ENCODE results near the gene MPP3. TPM values are rescaled to one million over a fixed set of nuclear protein-coding genes. Genes with fewer than 3 reads are reported as not detected.

The MPP3 gene
- total RNA-seq, 1 experiment from 2014 or later: 19.5 TPM

DNA sequence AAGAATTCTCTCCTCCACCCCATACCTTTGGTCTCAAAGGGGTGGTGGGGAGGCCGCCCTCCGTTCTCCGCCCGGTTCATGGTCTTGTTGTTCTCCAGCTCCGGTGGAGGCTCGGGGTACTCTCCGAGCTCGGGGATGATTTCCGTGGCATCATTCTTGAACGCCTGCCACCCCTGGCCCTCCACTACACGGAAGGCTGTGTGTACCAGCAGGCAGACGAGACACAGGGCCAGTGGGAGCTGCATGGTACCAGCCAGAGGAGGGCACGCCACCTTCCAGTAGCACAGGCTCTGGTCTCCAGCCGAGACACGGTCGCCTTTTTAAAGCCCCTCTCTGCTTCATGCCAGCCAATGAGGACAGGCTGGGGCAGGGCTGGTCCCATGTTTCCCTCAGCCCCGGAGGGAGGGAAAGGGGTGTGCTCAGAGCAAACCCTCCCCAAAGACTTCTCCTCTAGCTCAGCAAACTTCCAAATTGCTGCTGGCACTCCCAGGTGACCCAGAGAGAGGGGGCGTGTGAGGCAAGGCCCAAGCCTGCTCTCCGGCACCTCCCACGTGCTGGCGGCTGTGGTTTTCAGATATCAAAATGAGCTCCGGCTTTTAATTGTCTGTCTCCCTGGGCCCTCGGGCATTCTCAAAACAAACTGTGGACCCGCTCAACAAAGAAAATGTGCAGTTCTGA lies 74.3 kb downstream of the MPP3 start, which contains the start of gene SOST:
SOST (minus strand) TSS at position 295 of the 678 bp plus-strand sequence; CDS start at position 245, 50 bp downstream.
- no peaks in the 10 kb centered on the region for H3K79me2 ChIP-seq (ENCODE audit: insufficient read depth, low read length)
- no peak within 1 kb of the TSS for H3K4me2 ChIP-seq (ENCODE audit: low read length)
- no peak within 1 kb of the TSS for H2AFZ ChIP-seq (ENCODE audit: low read depth, low read length, poor library complexity, severe bottlenecking)
- ATAC-seq (no peak), DNase-seq (ENCODE audit: low read depth, low spot score) (no peak)
- no peak within 1 kb of the TSS for H3K27ac ChIP-seq (ENCODE audit: low read depth, low read length)
- no peaks in the 10 kb centered on the region for H3K36me3 ChIP-seq (ENCODE audit: control insufficient read depth in 1 of 2, insufficient read depth in 2 of 2, low read length in 2 of 2)
- CTCF ChIA-PET: interaction anchor here (2.4 to 7.6 kb wide), 2 partner anchors 63 to 182 kb away, joined by 19 to 158 read pairs; no protein-coding TSS in a partner anchor
- RAD21 ChIA-PET (ENCODE audit: low non-redundant PET in 1 of 2, low total read pairs in 2 of 2, uncharacterized antibody in 2 of 2, unreplicated experiment in 2 of 2): interaction anchor here (2.5 to 2.8 kb wide), 2 partner anchors 64 kb away, joined by 11 to 15 read pairs; no protein-coding TSS in a partner anchor
- no peaks in the 10 kb centered on the region for H3K9me3 ChIP-seq (ENCODE audit: control insufficient read depth in 1 of 2, insufficient read depth in 1 of 2, low read depth in 1 of 2, low read length in 2 of 2)
- TF ChIP-seq YY1 (IDR thresholded peaks at IDR 0.05; ENCODE audit: extremely low read depth, insufficient replicate concordance, low read depth, low read length) (no peak), TCF7L2 (IDR thresholded peaks at IDR 0.05; ENCODE audit: borderline replicate concordance, extremely low read depth, insufficient read depth, insufficient read length) (no peak), POLR2AphosphoS5 (IDR thresholded peaks at IDR 0.05; ENCODE audit: low read depth, low read length) (no peak), JUND (IDR thresholded peaks at IDR 0.05) (no peak), RAD21 (IDR thresholded peaks at IDR 0.05; ENCODE audit: low read depth) (no peak), ZNF274 (IDR thresholded peaks at IDR 0.05; ENCODE audit: low read depth, low read length) (no peak), SP1 (IDR thresholded peaks at IDR 0.05; ENCODE audit: low read depth) (no peak), ZFX (IDR thresholded peaks at IDR 0.05) (no peak)
- TF ChIP-seq, protein P1, sequence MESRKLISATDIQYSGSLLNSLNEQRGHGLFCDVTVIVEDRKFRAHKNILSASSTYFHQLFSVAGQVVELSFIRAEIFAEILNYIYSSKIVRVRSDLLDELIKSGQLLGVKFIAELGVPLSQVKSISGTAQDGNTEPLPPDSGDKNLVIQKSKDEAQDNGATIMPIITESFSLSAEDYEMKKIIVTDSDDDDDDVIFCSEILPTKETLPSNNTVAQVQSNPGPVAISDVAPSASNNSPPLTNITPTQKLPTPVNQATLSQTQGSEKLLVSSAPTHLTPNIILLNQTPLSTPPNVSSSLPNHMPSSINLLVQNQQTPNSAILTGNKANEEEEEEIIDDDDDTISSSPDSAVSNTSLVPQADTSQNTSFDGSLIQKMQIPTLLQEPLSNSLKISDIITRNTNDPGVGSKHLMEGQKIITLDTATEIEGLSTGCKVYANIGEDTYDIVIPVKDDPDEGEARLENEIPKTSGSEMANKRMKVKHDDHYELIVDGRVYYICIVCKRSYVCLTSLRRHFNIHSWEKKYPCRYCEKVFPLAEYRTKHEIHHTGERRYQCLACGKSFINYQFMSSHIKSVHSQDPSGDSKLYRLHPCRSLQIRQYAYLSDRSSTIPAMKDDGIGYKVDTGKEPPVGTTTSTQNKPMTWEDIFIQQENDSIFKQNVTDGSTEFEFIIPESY (IDR thresholded peaks at IDR 0.05; ENCODE audit: extremely low read depth, insufficient replicate concordance, low read length): no peak
- TF ChIP-seq, protein P2, sequence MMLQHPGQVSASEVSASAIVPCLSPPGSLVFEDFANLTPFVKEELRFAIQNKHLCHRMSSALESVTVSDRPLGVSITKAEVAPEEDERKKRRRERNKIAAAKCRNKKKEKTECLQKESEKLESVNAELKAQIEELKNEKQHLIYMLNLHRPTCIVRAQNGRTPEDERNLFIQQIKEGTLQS (IDR thresholded peaks at IDR 0.05): no peak
- no peak within 1 kb of the TSS for H3K4me3 ChIP-seq (replicated peaks in 1 of 2; ENCODE audit: low read depth in 1 of 2, low read length in 2 of 2)
- H3K4me1 ChIP-seq (ENCODE audit: control insufficient read depth in 1 of 2, insufficient read depth in 2 of 2, low read length in 2 of 2): peaks cover 0 to 12% of the 10 kb centered on the region in 2 experiments; a peak in 2 of 4 replicates
- no peak within 1 kb of the TSS for H3K9ac ChIP-seq (ENCODE audit: low read length)
- intact Hi-C loops (cut with micrococcal nuclease): no loop called here
- H3K27me3 ChIP-seq (ENCODE audit: insufficient read depth, low read length): no peaks in the 10 kb centered on the region
- no TSS peak for BruUV-seq (replicated peaks)
- no peaks in the 10 kb centered on the region for H4K20me1 ChIP-seq (ENCODE audit: insufficient read depth)
- POLR2A ChIA-PET: no interaction called here
- H3K9me2 ChIP-seq (ENCODE audit: insufficient read depth): no peaks in the 10 kb centered on the region
